Pulmonary artery endothelial cell (primary cell): ENCODE measurements around the gene DNAAF6. TPM values are rescaled to one million over a fixed set of nuclear protein-coding genes. Genes with fewer than 3 reads are reported as not detected.
"Not testable (repeated sequence)": the region's sequence is repeated elsewhere in the genome, so short reads cannot be mapped to it uniquely, and the experiment has no call there.

Experiments used
- DNase-seq: peaks from one replicate; pipeline ENCODE4 v3.0.0-alpha.2; 2011; ENCODE audit warnings: low read depth, low spot score
- total RNA-seq: library from RNA; depleted of rRNA; stranded (reverse); fragments of >200 nt; gene quantifications from 2 replicates; pipeline ENCODE4 v1.2.3, GENCODE V29; 2014

DNAAF6 gene
- total RNA-seq = not detected in 2 replicates

GRCh38 chrX:107205770-107206696 lies at the start of gene DNAAF6, which contains the start of gene NUP62CL:
DNAAF6 (plus strand) TSS chrX:107206611; CDS start chrX:107212876, 6,265 bp downstream.
NUP62CL (minus strand) TSS chrX:107206433; CDS start chrX:107175146, 31,287 bp downstream.
- DNase-seq = no peak

- not testable (repeated sequence) for DNase-seq
Observed at GRCh38 chrX:107157618-107158017, 48.8 kb upstream of the DNAAF6 start.

GRCh38 chrX:107167163-107167921 lies 39.1 kb upstream of the DNAAF6 start:
- no peak for DNase-seq

GRCh38 chrX:107168257-107168656 lies 38.2 kb upstream of the DNAAF6 start:
- no peak for DNase-seq

- no peak for DNase-seq
Observed at GRCh38 chrX:107168712-107169111, 37.7 kb upstream of the DNAAF6 start.

GRCh38 chrX:107171369-107172102 lies 34.9 kb upstream of the DNAAF6 start:
- DNase-seq = no peak

- no peak for DNase-seq
Observed at GRCh38 chrX:107197319-107197718, 9.1 kb upstream of the DNAAF6 start.

- DNase-seq = not testable (repeated sequence)
Observed at GRCh38 chrX:107198074-107198473, 8.3 kb upstream of the DNAAF6 start.

- no peak for DNase-seq
Observed at GRCh38 chrX:107199491-107199890, 6.9 kb upstream of the DNAAF6 start.

GRCh38 chrX:107204068-107204605 lies 2.3 kb upstream of the DNAAF6 start:
- DNase-seq = no peak

GRCh38 chrX:107206697-107207065 lies 270 bp downstream of the DNAAF6 start:
- no peak for DNase-seq

GRCh38 chrX:107207089-107207488 lies 678 bp downstream of the DNAAF6 start:
- DNase-seq = no peak

GRCh38 chrX:107207943-107208342 lies 1.5 kb downstream of the DNAAF6 start:
- no peak for DNase-seq

- no peak for DNase-seq
Observed at GRCh38 chrX:107213477-107213876, 7.1 kb downstream of the DNAAF6 start.

- no peak for DNase-seq
Observed at GRCh38 chrX:107226757-107227156, 20.3 kb downstream of the DNAAF6 start.

GRCh38 chrX:107227780-107228485 lies 21.5 kb downstream of the DNAAF6 start:
- no peak for DNase-seq

- DNase-seq = no peak
Observed at GRCh38 chrX:107228486-107228819, 22.0 kb downstream of the DNAAF6 start.

GRCh38 chrX:107272431-107272921 lies 66.1 kb downstream of the DNAAF6 start:
- DNase-seq = no peak

- no peak for DNase-seq
Observed at GRCh38 chrX:107273795-107274194, 67.4 kb downstream of the DNAAF6 start.

- no peak for DNase-seq
Observed at GRCh38 chrX:107288676-107289075, 82.3 kb downstream of the DNAAF6 start.

- DNase-seq = no peak
Observed at GRCh38 chrX:107290019-107290418, 83.6 kb downstream of the DNAAF6 start.
